Measurements from ENCODE around the gene CXCL5.

Gene CXCL5

DNA sequence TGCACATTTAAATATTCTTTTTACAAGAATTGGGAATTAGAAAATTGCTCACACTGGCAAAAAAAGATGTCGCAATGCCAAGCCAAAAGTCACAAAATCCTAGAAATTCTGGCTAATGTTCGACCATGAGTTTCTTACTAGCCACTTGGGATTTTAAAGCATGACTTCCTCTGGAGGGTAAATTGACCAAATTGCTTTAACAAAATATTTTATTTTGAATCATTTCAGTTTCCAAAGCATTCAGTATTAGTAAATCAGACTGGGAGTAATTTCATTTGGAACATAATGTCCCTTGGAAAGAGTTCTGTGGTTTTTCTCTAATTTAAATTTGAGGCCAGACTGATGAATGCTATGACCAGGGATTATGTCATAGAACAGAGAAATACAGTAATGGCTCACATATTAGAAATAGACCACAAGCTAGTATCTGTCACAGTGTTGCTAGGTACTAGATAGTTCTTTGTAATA, 7.6 kb upstream of the CXCL5 start:
- Histone ChIP-seq H3K4me3 (replicated peaks; ENCODE audit: insufficient read depth, low read length) (no peak overlapping the region), H3K27ac (replicated peaks) (no peak overlapping the region), H3K27me3 (ENCODE audit: insufficient read depth, poor library complexity, severe bottlenecking) (no peaks in the 10 kb centered on the region)
- DNase-seq (ENCODE audit: low read depth in 1 of 2, low spot score in 1 of 2), result no peak
- no peak for TF ChIP-seq CTCF (IDR thresholded peaks at IDR 0.05; ENCODE audit: insufficient read depth, low read length)

DNA sequence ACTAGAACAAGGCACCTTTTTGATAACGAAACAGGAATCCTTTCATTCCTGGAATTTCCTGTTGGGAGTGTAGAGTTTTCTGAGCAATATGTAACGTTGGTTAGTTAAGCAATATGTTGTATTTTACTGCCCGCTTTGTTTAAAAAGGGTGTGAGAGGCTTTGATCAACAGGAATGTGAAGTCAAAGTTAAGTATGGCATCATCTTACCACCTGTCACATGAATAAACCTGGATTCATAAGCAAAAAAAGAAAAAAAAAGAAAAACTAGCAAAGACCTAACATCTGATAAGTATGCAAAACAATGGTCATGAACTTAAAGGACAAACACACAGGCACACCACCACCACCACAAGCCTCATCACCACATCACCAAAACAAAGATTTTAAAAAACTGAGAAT, 7.1 kb upstream of the CXCL5 start:
- H3K27me3 ChIP-seq (ENCODE audit: insufficient read depth, poor library complexity, severe bottlenecking), result no peaks in the 10 kb centered on the region
- DNase-seq (ENCODE audit: low read depth in 1 of 2, low spot score in 1 of 2), result no peak
- H3K27ac ChIP-seq (replicated peaks), result no peak overlapping the region
- H3K4me3 ChIP-seq (replicated peaks; ENCODE audit: insufficient read depth, low read length), result no peak overlapping the region
- TF ChIP-seq REST (IDR thresholded peaks at IDR 0.05; ENCODE audit: insufficient replicate concordance, low read depth) (no peak), CTCF (IDR thresholded peaks at IDR 0.05; ENCODE audit: insufficient read depth, low read length) (no peak), POLR2AphosphoS5 (IDR thresholded peaks at IDR 0.05; ENCODE audit: low read depth) (no peak), GABPA (IDR thresholded peaks at IDR 0.05; ENCODE audit: low read depth) (no peak), SPI1 (IDR thresholded peaks at IDR 0.05; ENCODE audit: borderline replicate concordance, low read depth) (no peak)

- no peaks in the 10 kb centered on the region for H3K27me3 ChIP-seq (ENCODE audit: insufficient read depth, poor library complexity, severe bottlenecking)
- DNase-seq (ENCODE audit: low read depth in 1 of 2, low spot score in 1 of 2), result no peak
- TF ChIP-seq GABPA (IDR thresholded peaks at IDR 0.05; ENCODE audit: low read depth), result no peak
- TF ChIP-seq SPI1 (IDR thresholded peaks at IDR 0.05; ENCODE audit: borderline replicate concordance, low read depth), result peak; percentile 32; the same call in 1 of the 2 replicates
- no peak overlapping the region for H3K27ac ChIP-seq (replicated peaks)
- H3K4me3 ChIP-seq (replicated peaks; ENCODE audit: insufficient read depth, low read length), result no peak overlapping the region
These were observed 6.2 kb upstream of the CXCL5 start for GRCh38 chr4:74004668-74005067.

GRCh38 chr4:74000301-74000700, 1.8 kb upstream of the CXCL5 start:
- TF ChIP-seq GABPA (IDR thresholded peaks at IDR 0.05; ENCODE audit: low read depth) (no peak), REST (IDR thresholded peaks at IDR 0.05; ENCODE audit: insufficient replicate concordance, low read depth) (no peak), CTCF (IDR thresholded peaks at IDR 0.05; ENCODE audit: insufficient read depth, low read length) (no peak), POLR2AphosphoS5 (IDR thresholded peaks at IDR 0.05; ENCODE audit: low read depth) (no peak), SPI1 (IDR thresholded peaks at IDR 0.05; ENCODE audit: borderline replicate concordance, low read depth) (no peak)
- Histone ChIP-seq H3K27me3 (ENCODE audit: insufficient read depth, poor library complexity, severe bottlenecking) (peaks cover 4% of the 10 kb centered on the region), H3K4me3 (replicated peaks; ENCODE audit: insufficient read depth, low read length) (no peak overlapping the region), H3K27ac (replicated peaks) (no peak overlapping the region)
- DNase-seq (ENCODE audit: low read depth in 1 of 2, low spot score in 1 of 2), result no peak
